Loucy (cell line): Measurements from ENCODE around the gene UGGT2.

Experiments used
- H2AFZ ChIP-seq: fragments of 200-600 bp; sonication (generic); 2 replicates; pipeline ENCODE4 v1.6.0; 2016; ENCODE audit warnings: antibody characterized with exemption, mild to moderate bottlenecking, low read length, moderate library complexity
- H3F3A ChIP-seq: fragments of 200-600 bp; 2 replicates; pipeline ENCODE4 v1.6.0; 2016; ENCODE audit warnings: antibody characterized with exemption, low read depth, mild to moderate bottlenecking
- H3K27me3 ChIP-seq: fragments of 200-600 bp; sonication (generic); 2 replicates; pipeline ENCODE4 v1.6.1; 2014; ENCODE audit warnings: low read length, mild to moderate bottlenecking; ENCODE audit not compliant: insufficient read depth, poor library complexity, severe bottlenecking
- H3K36me3 ChIP-seq: fragments of 200-600 bp; sonication (generic); 2 replicates; pipeline ENCODE4 v1.6.1; 2016; ENCODE audit warnings: low read length; ENCODE audit not compliant: insufficient read depth
- H3K4me1 ChIP-seq: fragments of 200-600 bp; sonication (generic); 2 replicates; pipeline ENCODE4 v1.5.1; 2014; ENCODE audit warnings: low read length, mild to moderate bottlenecking; ENCODE audit not compliant: insufficient read depth, poor library complexity, severe bottlenecking
- H3K4me2 ChIP-seq: fragments of 200-600 bp; sonication (generic); 2 replicates; pipeline ENCODE4 v1.6.0; 2014; ENCODE audit warnings: antibody characterized with exemption, low read length, low read depth, mild to moderate bottlenecking; ENCODE audit not compliant: poor library complexity, severe bottlenecking
- H3K4me3 ChIP-seq: fragments of 200-600 bp; sonication (generic); 2 replicates; pipeline ENCODE4 v1.5.1; 2014; ENCODE audit warnings: low read length, mild to moderate bottlenecking, mixed read lengths; ENCODE audit not compliant: poor library complexity, severe bottlenecking
- H3K79me2 ChIP-seq: fragments of 200-600 bp; sonication (generic); 2 replicates; pipeline ENCODE4 v1.6.1; 2014; ENCODE audit warnings: low read length; ENCODE audit not compliant: insufficient read depth
- H3K9ac ChIP-seq: fragments of 200-600 bp; sonication (generic); 2 replicates; pipeline ENCODE4 v1.6.0; 2014; ENCODE audit warnings: mild to moderate bottlenecking, low read depth, low read length, moderate library complexity; ENCODE audit not compliant: poor library complexity, severe bottlenecking
- H3K9me2 ChIP-seq: fragments of 200-600 bp; sonication (generic); replicated peaks from 2 replicates; pipeline ENCODE4 v1.6.1; 2016; ENCODE audit warnings: low read depth, low read length, mixed read lengths
- H3K9me3 ChIP-seq: fragments of 200-600 bp; sonication (generic); 2 replicates; pipeline ENCODE4 v1.6.1; 2014; ENCODE audit warnings: mild to moderate bottlenecking, antibody characterized with exemption, low read length, low read depth; ENCODE audit not compliant: insufficient read depth
- H4K20me1 ChIP-seq: fragments of 200-600 bp; sonication (generic); 2 replicates; pipeline ENCODE4 v1.6.0; 2014; ENCODE audit warnings: antibody characterized with exemption, low read length, mild to moderate bottlenecking; ENCODE audit not compliant: insufficient read depth, poor library complexity, severe bottlenecking
- EZH2phosphoT487 ChIP-seq: fragments of 200-600 bp; IDR thresholded peaks from 2 replicates; pipeline ENCODE4 v1.6.1; 2018; ENCODE audit warnings: antibody characterized with exemption, mild to moderate bottlenecking, moderate library complexity, borderline replicate concordance
- TF ChIP-seq, protein P1 (sequence below): fragments of 200-600 bp; sonication (generic); conservative IDR thresholded peaks from 2 replicates; pipeline ENCODE4 v1.5.1; 2014; ENCODE audit warnings: mild to moderate bottlenecking, antibody characterized with exemption, low read length

UGGT2 gene

DNA sequence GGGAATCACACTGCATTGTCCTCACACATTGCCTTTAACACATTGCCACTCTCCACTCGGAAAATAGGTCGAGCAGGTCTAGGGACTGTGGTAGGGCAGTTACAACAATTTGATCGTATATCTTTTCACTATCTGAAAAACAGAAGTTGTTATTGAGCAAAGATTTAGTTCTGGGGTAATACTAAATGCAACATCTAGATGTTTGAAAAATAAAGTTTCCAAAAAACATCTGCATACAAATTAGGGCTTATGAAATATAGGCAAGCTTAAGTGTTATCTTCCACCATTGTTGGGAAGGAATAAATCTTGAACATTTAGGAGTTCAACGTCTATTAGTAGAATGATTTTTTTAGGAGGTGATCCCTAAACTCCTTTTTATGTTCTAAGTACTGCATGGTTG lies 35.9 kb upstream of the UGGT2 start:
- Histone ChIP-seq H3K27me3 (no peaks in the 10 kb centered on the region), H3F3A (no peaks in the 10 kb centered on the region), H3K79me2 (no peaks in the 10 kb centered on the region), H4K20me1 (no peaks in the 10 kb centered on the region), H3K9me3 (no peaks in the 10 kb centered on the region), H3K36me3 (no peaks in the 10 kb centered on the region), H3K9me2 (no peaks in the 10 kb centered on the region), H2AFZ (no peak overlapping the region), H3K4me2 (no peak overlapping the region), H3K4me1 (no peaks in the 10 kb centered on the region), H3K4me3 (no peak overlapping the region), H3K9ac (no peak overlapping the region)
- TF ChIP-seq, protein P1, sequence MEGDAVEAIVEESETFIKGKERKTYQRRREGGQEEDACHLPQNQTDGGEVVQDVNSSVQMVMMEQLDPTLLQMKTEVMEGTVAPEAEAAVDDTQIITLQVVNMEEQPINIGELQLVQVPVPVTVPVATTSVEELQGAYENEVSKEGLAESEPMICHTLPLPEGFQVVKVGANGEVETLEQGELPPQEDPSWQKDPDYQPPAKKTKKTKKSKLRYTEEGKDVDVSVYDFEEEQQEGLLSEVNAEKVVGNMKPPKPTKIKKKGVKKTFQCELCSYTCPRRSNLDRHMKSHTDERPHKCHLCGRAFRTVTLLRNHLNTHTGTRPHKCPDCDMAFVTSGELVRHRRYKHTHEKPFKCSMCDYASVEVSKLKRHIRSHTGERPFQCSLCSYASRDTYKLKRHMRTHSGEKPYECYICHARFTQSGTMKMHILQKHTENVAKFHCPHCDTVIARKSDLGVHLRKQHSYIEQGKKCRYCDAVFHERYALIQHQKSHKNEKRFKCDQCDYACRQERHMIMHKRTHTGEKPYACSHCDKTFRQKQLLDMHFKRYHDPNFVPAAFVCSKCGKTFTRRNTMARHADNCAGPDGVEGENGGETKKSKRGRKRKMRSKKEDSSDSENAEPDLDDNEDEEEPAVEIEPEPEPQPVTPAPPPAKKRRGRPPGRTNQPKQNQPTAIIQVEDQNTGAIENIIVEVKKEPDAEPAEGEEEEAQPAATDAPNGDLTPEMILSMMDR, result no peak
- TF ChIP-seq EZH2phosphoT487, result no peak

DNA sequence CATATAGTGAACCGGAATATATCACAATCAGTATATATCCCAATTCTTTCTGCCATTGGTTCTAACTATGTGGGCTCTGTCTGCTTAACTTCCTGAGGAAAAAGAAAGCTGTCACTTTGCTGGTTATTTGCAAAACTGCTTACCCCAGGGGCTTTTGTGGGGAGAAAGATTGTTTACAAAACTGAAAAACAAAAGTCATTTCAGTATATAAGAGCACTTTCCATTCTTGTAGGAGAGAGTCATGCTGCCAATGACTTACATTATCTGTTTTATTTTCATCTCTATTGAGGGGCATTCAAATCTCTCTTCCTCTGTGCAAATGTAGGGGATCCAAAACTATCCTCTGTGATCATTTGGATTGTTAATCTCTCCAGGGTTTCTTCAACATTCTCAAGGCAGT lies 33.5 kb upstream of the UGGT2 start:
- Histone ChIP-seq H3K79me2 (no peaks in the 10 kb centered on the region), H3K4me3 (no peak overlapping the region), H3K36me3 (no peaks in the 10 kb centered on the region), H3K9me2 (no peaks in the 10 kb centered on the region), H2AFZ (no peak overlapping the region), H3K4me2 (no peak overlapping the region), H3K27me3 (no peaks in the 10 kb centered on the region), H3F3A (no peaks in the 10 kb centered on the region), H3K4me1 (no peaks in the 10 kb centered on the region), H3K9me3 (no peaks in the 10 kb centered on the region), H3K9ac (no peak overlapping the region), H4K20me1 (no peaks in the 10 kb centered on the region)
- TF ChIP-seq, protein P1, result no peak
- no peak for TF ChIP-seq EZH2phosphoT487

DNA sequence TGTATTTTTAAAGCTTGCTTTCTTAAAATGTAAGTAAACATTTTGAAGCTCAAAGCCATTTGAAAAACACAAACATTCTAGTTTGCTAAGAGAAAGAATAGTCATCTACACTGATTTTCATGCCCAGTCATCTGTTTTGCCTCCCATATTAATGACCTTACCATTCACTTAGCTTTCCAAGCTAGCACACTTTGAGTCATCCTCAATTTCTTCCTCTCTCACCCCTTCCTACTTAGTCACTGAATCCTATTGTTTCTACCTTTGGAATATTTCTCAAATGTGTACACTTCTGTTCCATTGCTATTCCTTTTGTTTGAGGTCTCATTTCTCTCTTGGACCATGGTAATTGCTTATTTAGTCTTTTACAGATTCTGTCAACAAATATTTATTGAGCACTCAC lies 29.4 kb upstream of the UGGT2 start:
- no peaks in the 10 kb centered on the region for H4K20me1 ChIP-seq
- no peak overlapping the region for H3K9ac ChIP-seq
- no peaks in the 10 kb centered on the region for H3K36me3 ChIP-seq
- no peak overlapping the region for H2AFZ ChIP-seq
- no peaks in the 10 kb centered on the region for H3K9me2 ChIP-seq
- no peaks in the 10 kb centered on the region for H3K79me2 ChIP-seq
- H3F3A ChIP-seq, result no peaks in the 10 kb centered on the region
- no peaks in the 10 kb centered on the region for H3K4me1 ChIP-seq
- H3K9me3 ChIP-seq, result no peaks in the 10 kb centered on the region
- no peak overlapping the region for H3K4me3 ChIP-seq
- no peak for TF ChIP-seq EZH2phosphoT487
- TF ChIP-seq, protein P1, result no peak
- H3K4me2 ChIP-seq, result no peak overlapping the region
- no peaks in the 10 kb centered on the region for H3K27me3 ChIP-seq
